ENCODE results near the gene COMMD1. TPM values are rescaled to one million over a fixed set of nuclear protein-coding genes. Genes with fewer than 3 reads are reported as not detected.

Gene COMMD1
- total and polyA plus RNA-seq, 2 donors (not counting 3 experiments of a cell fraction or from before 2014, with no cell fraction given) = 39.5 to 57.1 TPM

GRCh38 chr2:62163834-62164233 is 258.4 kb downstream of the COMMD1 start:
- no peak overlapping the region for H3K4me2 ChIP-seq (ENCODE audit: insufficient read depth, low read length)
- no peak for TF ChIP-seq GATA2 (IDR thresholded peaks at IDR 0.05; ENCODE audit: insufficient read depth, insufficient read length, low read depth, low read length)
- H3K4me1 ChIP-seq (ENCODE audit: control insufficient read depth, extremely low read depth, insufficient read depth, low read length) = no peaks in the 10 kb centered on the region
- ChIA-PET CTCF (interaction anchor here (0.8 to 1.1 kb wide), 3 partner anchors 29 to 249 kb away, joined by 3 read pairs; no protein-coding TSS in a partner anchor), POLR2A (no interaction called here)
- FAIRE-seq (peak; percentile 8), DNase-seq (ENCODE audit: low read depth, low spot score) (no peak)
- no peak overlapping the region for H2AFZ ChIP-seq (ENCODE audit: low read depth, low read length)
- BruUV-seq (replicated peaks) = no TSS peak
- H3K79me2 ChIP-seq (ENCODE audit: control insufficient read depth, insufficient read depth, low read length) = no peaks in the 10 kb centered on the region
- no peak overlapping the region for H3K27ac ChIP-seq (ENCODE audit: insufficient read depth, low read depth, low read length)
- H3K9me3 ChIP-seq (replicated peaks; ENCODE audit: control insufficient read depth, insufficient read depth, low read length) = no peaks in the 10 kb centered on the region
- no peaks in the 10 kb centered on the region for H3K9me1 ChIP-seq (replicated peaks; ENCODE audit: control insufficient read depth, extremely low read depth, insufficient read depth, low read length)
- no peak overlapping the region for H3K9ac ChIP-seq (replicated peaks; ENCODE audit: extremely low read depth, insufficient read depth, low read length)
- no peaks in the 10 kb centered on the region for H3K36me3 ChIP-seq (ENCODE audit: control insufficient read depth in 2 of 2, extremely low read depth in 1 of 2, insufficient read depth in 2 of 2, low read length in 2 of 2)
- no peak overlapping the region for H3K4me3 ChIP-seq (replicated peaks in 1 of 3; ENCODE audit: insufficient read depth in 1 of 3, low read depth in 1 of 3, low read length in 3 of 3)
- H3K27me3 ChIP-seq (ENCODE audit: control insufficient read depth in 2 of 2, insufficient read depth in 2 of 2, low read length in 2 of 2) = no peaks in the 10 kb centered on the region
- intact Hi-C loops (cut with micrococcal nuclease) (no loop called here), dilution Hi-C loops (cut with MboI; ENCODE audit: extremely low pct_ligation_motif_present, low sequenced_read_pairs) (no loop called here)
- H4K20me1 ChIP-seq (replicated peaks; ENCODE audit: control insufficient read depth, extremely low read depth, insufficient read depth, low read length) = no peaks in the 10 kb centered on the region

GRCh38 chr2:62175728-62176127 is 270.3 kb downstream of the COMMD1 start:
- DNase-seq (ENCODE audit: low read depth, low spot score) = no peak
- no peak for FAIRE-seq
- POLR2A ChIA-PET = no interaction called here
- CTCF ChIA-PET = interaction anchor here (1.0 kb wide), 1 partner anchor 229 kb away, joined by 3 read pairs; no protein-coding TSS in a partner anchor
- H3K9me3 ChIP-seq (replicated peaks; ENCODE audit: control insufficient read depth, insufficient read depth, low read length) = no peaks in the 10 kb centered on the region
- no peak overlapping the region for H3K27ac ChIP-seq (ENCODE audit: insufficient read depth, low read depth, low read length)
- no peaks in the 10 kb centered on the region for H3K27me3 ChIP-seq (ENCODE audit: control insufficient read depth in 2 of 2, insufficient read depth in 2 of 2, low read length in 2 of 2)
- no peaks in the 10 kb centered on the region for H3K9me1 ChIP-seq (replicated peaks; ENCODE audit: control insufficient read depth, extremely low read depth, insufficient read depth, low read length)
- no peak overlapping the region for H3K4me2 ChIP-seq (ENCODE audit: insufficient read depth, low read length)
- no peak overlapping the region for H3K4me3 ChIP-seq (replicated peaks in 1 of 3; ENCODE audit: insufficient read depth in 1 of 3, low read depth in 1 of 3, low read length in 3 of 3)
- TF ChIP-seq JUN (IDR thresholded peaks at IDR 0.05; ENCODE audit: borderline replicate concordance, insufficient read depth, insufficient read length, low read depth) = no peak
- TF ChIP-seq POLR2AphosphoS5 (IDR thresholded peaks at IDR 0.05; ENCODE audit: insufficient read depth, low read depth, low read length) = no peak
- no peak for TF ChIP-seq CTCF (IDR thresholded peaks at IDR 0.05; ENCODE audit: extremely low read depth in 1 of 2, insufficient read depth in 1 of 2, low read depth in 1 of 2, low read length in 2 of 2)
- TF ChIP-seq POLR2A (IDR thresholded peaks at IDR 0.05; ENCODE audit: low read depth, low read length) = no peak
- no peak for TF ChIP-seq FOS (IDR thresholded peaks at IDR 0.05; ENCODE audit: borderline replicate concordance, insufficient read depth, low read length)
- TF ChIP-seq, protein P1, sequence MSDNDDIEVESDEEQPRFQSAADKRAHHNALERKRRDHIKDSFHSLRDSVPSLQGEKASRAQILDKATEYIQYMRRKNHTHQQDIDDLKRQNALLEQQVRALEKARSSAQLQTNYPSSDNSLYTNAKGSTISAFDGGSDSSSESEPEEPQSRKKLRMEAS (IDR thresholded peaks at IDR 0.05; ENCODE audit: insufficient read depth, insufficient read length) = no peak
- TF ChIP-seq EZH2 (IDR thresholded peaks at IDR 0.05; ENCODE audit: borderline replicate concordance, low read depth, low read length, severe bottlenecking) = no peak
- TF ChIP-seq GATA2 (IDR thresholded peaks at IDR 0.05; ENCODE audit: insufficient read depth, insufficient read length, low read depth, low read length) = no peak
- no peak for TF ChIP-seq MYC (IDR thresholded peaks at IDR 0.05; ENCODE audit: low read depth, low read length)
- no peak overlapping the region for H3K9ac ChIP-seq (replicated peaks; ENCODE audit: extremely low read depth, insufficient read depth, low read length)
- peaks cover 3% of the 10 kb centered on the region for H3K4me1 ChIP-seq (ENCODE audit: control insufficient read depth, extremely low read depth, insufficient read depth, low read length)
- dilution Hi-C loops (cut with MboI; ENCODE audit: extremely low pct_ligation_motif_present, low sequenced_read_pairs) = no loop called here
- no peaks in the 10 kb centered on the region for H4K20me1 ChIP-seq (replicated peaks; ENCODE audit: control insufficient read depth, extremely low read depth, insufficient read depth, low read length)
- H3K79me2 ChIP-seq (ENCODE audit: control insufficient read depth, insufficient read depth, low read length) = no peaks in the 10 kb centered on the region
- H3K36me3 ChIP-seq (ENCODE audit: control insufficient read depth in 2 of 2, extremely low read depth in 1 of 2, insufficient read depth in 2 of 2, low read length in 2 of 2) = no peaks in the 10 kb centered on the region
- intact Hi-C loops (cut with micrococcal nuclease) = no loop called here
- no peak overlapping the region for H2AFZ ChIP-seq (ENCODE audit: low read depth, low read length)
- no TSS peak for BruUV-seq (replicated peaks)
